ENCODE measurements around the gene XXYLT1. TPM values are rescaled to one million over a fixed set of nuclear protein-coding genes. Genes with fewer than 3 reads are reported as not detected.

The XXYLT1 gene
- total RNA-seq, 3 donors from 2014 or later, result 7.2 to 13.0 (median 10.8) TPM

- Histone ChIP-seq H3K4me3 (no peak overlapping the region), H3K36me3 (no peaks in the 10 kb centered on the region), H3K27me3 (no peaks in the 10 kb centered on the region), H3K27ac (no peak overlapping the region), H3K4me1 (no peaks in the 10 kb centered on the region), H3K9me3 (no peaks in the 10 kb centered on the region)
- DNase-seq (ENCODE audit: low spot score in 2 of 2), result no peak
- intact Hi-C loops (cut with DNase I; ENCODE audit: low total_unique reads), result no loop called here
- TF ChIP-seq POLR2A (IDR thresholded peaks at IDR 0.05) (no peak), CTCF (IDR thresholded peaks at IDR 0.05) (no peak), POLR2AphosphoS5 (IDR thresholded peaks at IDR 0.05) (no peak)
These were observed 155.2 kb downstream of the XXYLT1 start for GRCh38 chr3:195115600-195116406.

- Histone ChIP-seq H3K36me3 (no peaks in the 10 kb centered on the region), H3K27me3 (no peaks in the 10 kb centered on the region), H3K9me3 (no peaks in the 10 kb centered on the region), H3K4me1 (no peaks in the 10 kb centered on the region), H3K27ac (no peak overlapping the region), H3K4me3 (no peak overlapping the region)
- intact Hi-C loops (cut with DNase I; ENCODE audit: low total_unique reads), result no loop called here
- TF ChIP-seq POLR2AphosphoS5 (IDR thresholded peaks at IDR 0.05), result no peak
- no peak for TF ChIP-seq POLR2A (IDR thresholded peaks at IDR 0.05)
- TF ChIP-seq CTCF (IDR thresholded peaks at IDR 0.05), result no peak
- DNase-seq (ENCODE audit: low spot score in 2 of 2), result no peak
These were observed 156.0 kb downstream of the XXYLT1 start for GRCh38 chr3:195114786-195115599.

GRCh38 chr3:195113536-195114425 is 157.2 kb downstream of the XXYLT1 start:
- no peaks in the 10 kb centered on the region for H3K9me3 ChIP-seq
- H3K27ac ChIP-seq, result no peak overlapping the region
- no peaks in the 10 kb centered on the region for H3K27me3 ChIP-seq
- intact Hi-C loops (cut with DNase I; ENCODE audit: low total_unique reads), result no loop called here
- DNase-seq (ENCODE audit: low spot score in 2 of 2), result no peak
- no peaks in the 10 kb centered on the region for H3K4me1 ChIP-seq
- TF ChIP-seq CTCF (IDR thresholded peaks at IDR 0.05) (no peak), POLR2A (IDR thresholded peaks at IDR 0.05) (no peak), POLR2AphosphoS5 (IDR thresholded peaks at IDR 0.05) (no peak)
- no peak overlapping the region for H3K4me3 ChIP-seq
- no peaks in the 10 kb centered on the region for H3K36me3 ChIP-seq

GRCh38 chr3:195113048-195113447 is 157.9 kb downstream of the XXYLT1 start:
- no peaks in the 10 kb centered on the region for H3K27me3 ChIP-seq
- H3K36me3 ChIP-seq, result no peaks in the 10 kb centered on the region
- intact Hi-C loops (cut with DNase I; ENCODE audit: low total_unique reads), result no loop called here
- H3K27ac ChIP-seq, result no peak overlapping the region
- H3K9me3 ChIP-seq, result no peaks in the 10 kb centered on the region
- TF ChIP-seq POLR2A (IDR thresholded peaks at IDR 0.05), result no peak
- TF ChIP-seq CTCF (IDR thresholded peaks at IDR 0.05), result no peak
- no peak for TF ChIP-seq POLR2AphosphoS5 (IDR thresholded peaks at IDR 0.05)
- H3K4me3 ChIP-seq, result no peak overlapping the region
- DNase-seq (ENCODE audit: low spot score in 2 of 2), result no peak
- no peaks in the 10 kb centered on the region for H3K4me1 ChIP-seq
